ENCODE measurements around the gene MXRA8. TPM values are rescaled to one million over a fixed set of nuclear protein-coding genes. Genes with fewer than 3 reads are reported as not detected.

Gene MXRA8
- total and polyA plus RNA-seq, 9 of the 15 experiments (the other 6 are each of a cell fraction or from before 2014, with no cell fraction given), result 0.66 to 11.3 (median 6.3) TPM

GRCh38 chr1:1324524-1325287, 33.6 kb downstream of the MXRA8 start, which contains the start of the genes CPTP and INTS11 (continued):
- TF ChIP-seq ZBTB2 (IDR thresholded peaks at IDR 0.05) (peak; percentile 89), CEBPZ (IDR thresholded peaks at IDR 0.05; ENCODE audit: borderline replicate concordance, low read depth, low read length) (no peak), ZBTB7A (IDR thresholded peaks at IDR 0.05; ENCODE audit: borderline replicate concordance, control insufficient read depth, low read depth, low read length) (no peak), NCOR1 (IDR thresholded peaks at IDR 0.05) (no peak), CBFA2T3 (IDR thresholded peaks at IDR 0.05) (no peak), HBP1 (CRISPR knock-in tag; IDR thresholded peaks at IDR 0.05) (no peak), POLR3G (IDR thresholded peaks at IDR 0.05; ENCODE audit: extremely low read depth, insufficient read length, insufficient replicate concordance) (no peak), PML (IDR thresholded peaks at IDR 0.05; ENCODE audit: low read length) (no peak), FIP1L1 (IDR thresholded peaks at IDR 0.05; ENCODE audit: low read depth, low read length, poor library complexity, severe bottlenecking) (peak; percentile 81), TAF1 (IDR thresholded peaks at IDR 0.05; ENCODE audit: control insufficient read depth, extremely low read depth, insufficient read depth, low read length, severe bottlenecking) (peak; percentile 71), ZNF280B (CRISPR knock-in tag; IDR thresholded peaks at IDR 0.05) (no peak), TEAD1 (CRISPR knock-in tag; IDR thresholded peaks at IDR 0.05) (no peak), RBM14 (IDR thresholded peaks at IDR 0.05; ENCODE audit: borderline replicate concordance, insufficient read depth, low read depth, low read length) (no peak), SRSF1 (IDR thresholded peaks at IDR 0.05; ENCODE audit: low read depth, low read length) (no peak), SMAD3 (CRISPR knock-in tag; conservative IDR thresholded peaks at IDR 0.05) (no peak), CREB1 (IDR thresholded peaks at IDR 0.05) (no peak), CREB1 (CRISPR knock-in tag; IDR thresholded peaks at IDR 0.05) (peak; percentile 52; the same call in 1 of the 2 replicates), ZNF589 (CRISPR knock-in tag; IDR thresholded peaks at IDR 0.05; ENCODE audit: low read depth) (no peak)
- TF ChIP-seq, protein P1, sequence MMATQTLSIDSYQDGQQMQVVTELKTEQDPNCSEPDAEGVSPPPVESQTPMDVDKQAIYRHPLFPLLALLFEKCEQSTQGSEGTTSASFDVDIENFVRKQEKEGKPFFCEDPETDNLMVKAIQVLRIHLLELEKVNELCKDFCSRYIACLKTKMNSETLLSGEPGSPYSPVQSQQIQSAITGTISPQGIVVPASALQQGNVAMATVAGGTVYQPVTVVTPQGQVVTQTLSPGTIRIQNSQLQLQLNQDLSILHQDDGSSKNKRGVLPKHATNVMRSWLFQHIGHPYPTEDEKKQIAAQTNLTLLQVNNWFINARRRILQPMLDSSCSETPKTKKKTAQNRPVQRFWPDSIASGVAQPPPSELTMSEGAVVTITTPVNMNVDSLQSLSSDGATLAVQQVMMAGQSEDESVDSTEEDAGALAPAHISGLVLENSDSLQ (IDR thresholded peaks at IDR 0.05), result no peak
